Lower leg skin (tissue), 3 donors: ENCODE measurements around the gene ADARB2.

Experiments
- POLR2A ChIP-seq, 2 donors: fragments of 450-650 bp; IDR thresholded peaks; one replicate each; pipeline ENCODE4 v1.6.1; 2016 to 2017; ENCODE audit warnings: antibody characterized with exemption in 2 of 2, mild to moderate bottlenecking in 1 of 2, moderate library complexity in 1 of 2
- TF ChIP-seq, protein P1 (sequence below), 3 donors: fragments of 450-650 bp; IDR thresholded peaks; one replicate each; pipeline ENCODE4 v1.5.1; 2016; ENCODE audit warnings: antibody characterized with exemption in 3 of 3, mild to moderate bottlenecking in 3 of 3, moderate library complexity in 2 of 3

DNA sequence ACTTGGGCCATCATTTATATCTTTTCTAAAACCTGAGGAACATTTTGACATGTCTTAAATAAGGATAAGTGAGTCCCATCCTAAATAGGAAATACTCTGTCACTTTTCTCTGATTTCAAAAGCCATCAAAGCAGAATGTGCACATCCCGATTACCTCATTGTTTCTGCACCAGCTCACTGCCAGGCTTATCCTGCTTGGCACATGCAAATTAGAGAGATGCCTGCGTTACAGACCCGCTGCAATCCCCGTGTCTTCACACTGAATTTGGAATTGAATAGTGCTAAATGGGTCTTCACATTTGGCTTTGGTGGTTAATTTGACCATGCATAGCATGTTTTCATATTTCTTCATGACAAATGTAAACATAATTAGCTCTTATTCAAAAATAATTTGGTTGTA, 401.7 kb downstream of the ADARB2 start:
- TF ChIP-seq, protein P1, sequence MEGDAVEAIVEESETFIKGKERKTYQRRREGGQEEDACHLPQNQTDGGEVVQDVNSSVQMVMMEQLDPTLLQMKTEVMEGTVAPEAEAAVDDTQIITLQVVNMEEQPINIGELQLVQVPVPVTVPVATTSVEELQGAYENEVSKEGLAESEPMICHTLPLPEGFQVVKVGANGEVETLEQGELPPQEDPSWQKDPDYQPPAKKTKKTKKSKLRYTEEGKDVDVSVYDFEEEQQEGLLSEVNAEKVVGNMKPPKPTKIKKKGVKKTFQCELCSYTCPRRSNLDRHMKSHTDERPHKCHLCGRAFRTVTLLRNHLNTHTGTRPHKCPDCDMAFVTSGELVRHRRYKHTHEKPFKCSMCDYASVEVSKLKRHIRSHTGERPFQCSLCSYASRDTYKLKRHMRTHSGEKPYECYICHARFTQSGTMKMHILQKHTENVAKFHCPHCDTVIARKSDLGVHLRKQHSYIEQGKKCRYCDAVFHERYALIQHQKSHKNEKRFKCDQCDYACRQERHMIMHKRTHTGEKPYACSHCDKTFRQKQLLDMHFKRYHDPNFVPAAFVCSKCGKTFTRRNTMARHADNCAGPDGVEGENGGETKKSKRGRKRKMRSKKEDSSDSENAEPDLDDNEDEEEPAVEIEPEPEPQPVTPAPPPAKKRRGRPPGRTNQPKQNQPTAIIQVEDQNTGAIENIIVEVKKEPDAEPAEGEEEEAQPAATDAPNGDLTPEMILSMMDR (IDR thresholded peaks at IDR 0.05), result no peak
- no peak for TF ChIP-seq POLR2A (IDR thresholded peaks at IDR 0.05)
